ENCODE results near the gene INSIG2.

INSIG2 gene

GRCh38 chr2:118121986-118122524, 33.8 kb downstream of the INSIG2 start:
- TF ChIP-seq ZNF274 (IDR thresholded peaks at IDR 0.05; ENCODE audit: low read depth, low read length), result no peak
- H3K4me3 ChIP-seq (ENCODE audit: low read length), result no peak overlapping the region

DNA sequence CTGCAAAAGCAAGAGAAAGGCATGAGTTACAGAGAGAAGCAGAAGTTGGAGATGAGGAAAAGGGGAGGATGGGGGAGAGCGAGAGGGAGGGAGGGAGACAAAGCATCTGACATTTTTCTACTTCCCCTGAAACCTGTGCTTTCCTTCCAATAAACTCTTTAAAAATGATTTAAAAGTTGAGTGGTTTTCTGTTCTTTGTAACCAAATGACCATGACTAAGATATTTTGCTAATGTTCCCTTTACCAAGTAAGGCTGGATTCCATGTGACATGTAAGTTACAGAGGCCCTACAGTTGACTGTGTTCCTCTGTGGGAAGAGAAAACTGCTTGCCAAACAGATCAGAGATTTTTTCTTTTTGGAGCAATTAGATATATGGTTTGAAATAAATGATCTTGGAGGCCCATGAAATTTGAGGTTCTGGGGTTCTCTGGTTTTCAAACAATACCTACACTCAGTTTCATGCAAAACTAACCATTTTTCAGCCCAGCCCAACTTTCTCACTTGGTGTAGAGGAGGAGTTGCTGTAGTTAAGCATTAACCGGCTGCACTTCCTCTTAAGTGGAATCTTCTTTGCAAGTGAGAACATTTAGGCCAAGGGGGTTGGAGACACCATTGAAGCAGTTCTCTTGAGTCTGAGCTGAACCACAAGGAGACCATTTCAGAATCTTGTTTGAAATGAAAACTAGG, 34.5 kb downstream of the INSIG2 start:
- no peak for TF ChIP-seq ZNF274 (IDR thresholded peaks at IDR 0.05; ENCODE audit: low read depth, low read length)
- no peak overlapping the region; the same call in 1 of the 2 replicates for H3K4me3 ChIP-seq (ENCODE audit: low read length)

DNA sequence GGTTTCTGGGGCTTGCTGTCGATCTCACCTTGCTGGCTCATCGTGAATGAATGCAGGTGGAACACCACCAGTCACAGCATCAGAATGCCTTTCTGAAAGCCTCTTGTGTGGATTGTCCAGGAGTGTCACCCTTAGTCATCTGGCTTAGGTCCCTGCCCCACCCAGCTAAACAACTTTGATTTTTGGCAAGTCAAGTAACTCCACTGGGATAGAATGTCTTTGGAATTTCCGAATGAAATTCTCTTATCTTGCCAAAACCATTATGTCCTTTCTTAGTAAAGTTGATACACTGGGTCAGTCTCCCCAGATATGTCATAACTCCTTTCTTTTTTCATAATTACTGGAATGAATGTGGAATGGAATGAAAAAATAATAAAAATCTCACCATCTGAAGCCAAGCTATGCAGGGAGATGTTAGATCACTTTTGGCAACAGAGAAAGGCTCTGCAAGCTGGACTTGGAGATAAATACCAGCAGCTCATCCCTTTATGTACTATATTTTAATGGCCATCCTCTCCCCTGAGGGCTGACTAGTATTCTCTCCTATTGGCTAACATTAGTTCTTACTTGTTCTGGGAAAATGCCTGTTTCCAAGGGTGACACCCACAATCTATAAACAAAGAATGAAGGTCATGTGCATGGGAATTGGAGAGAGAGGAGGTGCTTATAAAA, 35.4 kb downstream of the INSIG2 start:
- TF ChIP-seq ZNF274 (IDR thresholded peaks at IDR 0.05; ENCODE audit: low read depth, low read length), result no peak
- H3K4me3 ChIP-seq (ENCODE audit: low read length), result no peak overlapping the region; the same call in 1 of the 2 replicates

DNA sequence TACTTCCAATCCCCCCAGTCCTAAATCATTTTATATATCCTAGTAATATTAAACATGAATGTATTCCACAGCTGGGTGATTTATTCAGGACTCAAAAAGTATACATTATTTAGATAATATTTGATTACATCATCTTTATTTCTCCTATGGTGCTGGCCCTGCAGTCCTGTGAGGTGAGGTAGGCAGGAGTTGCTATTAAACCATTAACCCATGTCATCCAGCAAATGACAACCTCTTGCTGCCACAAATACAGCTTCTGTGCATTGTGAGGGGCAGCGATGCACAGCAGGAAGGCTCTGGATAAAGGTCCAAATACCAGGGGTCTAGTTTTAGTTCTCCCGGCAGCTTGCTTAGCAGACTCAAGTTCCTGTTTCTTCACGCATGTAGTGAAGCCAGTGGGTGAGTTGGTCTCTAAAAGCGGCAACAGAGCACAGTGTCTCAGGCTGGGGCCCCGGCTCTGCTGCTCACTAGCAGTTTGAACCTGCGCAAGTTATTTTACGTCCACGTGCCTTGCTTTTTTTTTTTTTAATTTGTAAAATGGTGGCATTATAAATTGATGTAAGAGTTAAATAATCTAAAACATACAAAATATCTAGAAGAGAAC, 36.1 kb downstream of the INSIG2 start:
- TF ChIP-seq ZNF274 (IDR thresholded peaks at IDR 0.05; ENCODE audit: low read depth, low read length), result no peak

DNA sequence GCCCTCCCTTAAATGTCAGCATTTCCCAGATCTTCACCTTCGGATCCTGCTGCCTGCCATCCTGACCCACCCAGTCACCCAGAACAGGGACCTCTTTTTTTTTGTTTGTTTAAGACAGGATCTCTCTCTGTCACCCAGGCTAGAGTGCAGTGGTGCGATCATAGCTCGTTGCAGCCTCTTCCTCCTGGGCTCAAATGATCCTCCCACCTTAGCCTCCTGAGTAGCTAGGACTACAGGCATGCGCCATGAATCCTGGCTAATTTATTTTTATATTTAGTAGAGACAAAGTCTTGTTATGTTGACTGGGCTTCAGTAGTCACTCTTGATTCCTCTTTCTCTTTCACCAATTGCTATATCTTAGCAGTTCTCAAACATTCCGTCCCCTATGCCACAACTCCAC, 39.0 kb downstream of the INSIG2 start:
- TF ChIP-seq ZNF274 (IDR thresholded peaks at IDR 0.05; ENCODE audit: low read depth, low read length), result no peak

More for the DNA sequence above, 36.1 kb downstream of the INSIG2 start:
- H3K4me3 ChIP-seq (ENCODE audit: low read length), result no peak overlapping the region

GRCh38 chr2:118128826-118129225, 40.6 kb downstream of the INSIG2 start:
- no peak overlapping the region for H3K4me3 ChIP-seq (ENCODE audit: low read length)
- no peak for TF ChIP-seq ZNF274 (IDR thresholded peaks at IDR 0.05; ENCODE audit: low read depth, low read length)

More for the DNA sequence above, 39.0 kb downstream of the INSIG2 start:
- H3K4me3 ChIP-seq (ENCODE audit: low read length), result no peak overlapping the region

- no peak overlapping the region for H3K4me3 ChIP-seq (ENCODE audit: low read length)
Observed at GRCh38 chr2:118130385-118130784, 42.1 kb downstream of the INSIG2 start.

DNA sequence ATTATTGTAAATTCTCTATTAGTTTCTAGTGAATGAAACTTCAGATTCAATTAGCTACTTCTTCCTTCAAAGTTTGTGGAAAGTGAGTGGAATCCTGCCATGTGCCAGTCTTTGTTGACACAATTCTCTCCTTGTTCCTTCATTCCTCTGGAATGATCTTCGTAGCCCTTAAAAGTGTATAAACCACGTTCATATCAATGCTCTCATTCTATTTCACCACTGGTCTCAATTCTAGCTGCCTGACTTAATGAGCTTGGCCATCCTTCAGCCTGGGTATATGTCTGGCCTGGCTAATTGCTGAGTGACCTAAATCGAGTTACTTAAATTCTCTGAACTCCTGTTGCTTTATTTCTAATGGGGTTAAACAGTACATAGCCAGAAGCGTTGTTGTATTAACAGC, 43.5 kb downstream of the INSIG2 start:
- TF ChIP-seq ZNF274 (IDR thresholded peaks at IDR 0.05; ENCODE audit: low read depth, low read length), result no peak

More at GRCh38 chr2:118130385-118130784, 42.1 kb downstream of the INSIG2 start:
- no peak for TF ChIP-seq ZNF274 (IDR thresholded peaks at IDR 0.05; ENCODE audit: low read depth, low read length)

GRCh38 chr2:118133916-118134315, 45.6 kb downstream of the INSIG2 start:
- no peak overlapping the region for H3K4me3 ChIP-seq (ENCODE audit: low read length)
- no peak for TF ChIP-seq ZNF274 (IDR thresholded peaks at IDR 0.05; ENCODE audit: low read depth, low read length)

More for the DNA sequence above, 43.5 kb downstream of the INSIG2 start:
- no peak overlapping the region for H3K4me3 ChIP-seq (ENCODE audit: low read length)

- TF ChIP-seq ZNF274 (IDR thresholded peaks at IDR 0.05; ENCODE audit: low read depth, low read length), result no peak
- H3K4me3 ChIP-seq (ENCODE audit: low read length), result no peak overlapping the region
Observed at GRCh38 chr2:118134650-118135049, 46.4 kb downstream of the INSIG2 start.

- TF ChIP-seq ZNF274 (IDR thresholded peaks at IDR 0.05; ENCODE audit: low read depth, low read length), result no peak
- no peak overlapping the region for H3K4me3 ChIP-seq (ENCODE audit: low read length)
Observed at GRCh38 chr2:118145207-118145606, 56.9 kb downstream of the INSIG2 start.

DNA sequence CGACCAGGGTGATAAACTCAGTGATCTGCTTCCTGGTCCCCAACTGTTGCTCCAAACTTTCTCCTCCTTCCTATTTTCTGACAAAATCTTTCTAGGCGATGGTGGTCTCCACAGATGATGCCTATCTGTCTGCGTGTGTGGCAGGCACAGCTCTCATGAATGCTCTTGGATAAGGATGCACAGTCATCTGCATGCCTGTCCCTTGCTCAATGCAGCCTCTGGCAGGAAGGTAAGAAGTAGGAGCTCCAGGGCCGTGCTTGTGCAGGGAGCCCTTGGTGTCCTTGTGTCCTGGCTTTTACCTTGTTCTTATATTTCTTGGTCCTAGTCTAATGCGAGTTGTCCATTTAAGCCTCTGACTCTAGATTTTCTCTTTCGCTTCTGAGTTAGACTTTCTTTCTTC, 57.5 kb downstream of the INSIG2 start:
- no peak overlapping the region for H3K4me3 ChIP-seq (ENCODE audit: low read length)
- TF ChIP-seq ZNF274 (IDR thresholded peaks at IDR 0.05; ENCODE audit: low read depth, low read length), result no peak

GRCh38 chr2:118146315-118147283, 58.3 kb downstream of the INSIG2 start:
- no peak for TF ChIP-seq ZNF274 (IDR thresholded peaks at IDR 0.05; ENCODE audit: low read depth, low read length)
- no peak overlapping the region for H3K4me3 ChIP-seq (ENCODE audit: low read length)

All from GM08714 (cell line).